ENCODE measurements around the gene DPEP1. TPM values are rescaled to one million over a fixed set of nuclear protein-coding genes. Genes with fewer than 3 reads are reported as not detected.

Gene DPEP1
- total and polyA plus RNA-seq, 2 donors (not counting 3 experiments of a cell fraction or from before 2014, with no cell fraction given): 0.37 to 0.44 TPM

DNA sequence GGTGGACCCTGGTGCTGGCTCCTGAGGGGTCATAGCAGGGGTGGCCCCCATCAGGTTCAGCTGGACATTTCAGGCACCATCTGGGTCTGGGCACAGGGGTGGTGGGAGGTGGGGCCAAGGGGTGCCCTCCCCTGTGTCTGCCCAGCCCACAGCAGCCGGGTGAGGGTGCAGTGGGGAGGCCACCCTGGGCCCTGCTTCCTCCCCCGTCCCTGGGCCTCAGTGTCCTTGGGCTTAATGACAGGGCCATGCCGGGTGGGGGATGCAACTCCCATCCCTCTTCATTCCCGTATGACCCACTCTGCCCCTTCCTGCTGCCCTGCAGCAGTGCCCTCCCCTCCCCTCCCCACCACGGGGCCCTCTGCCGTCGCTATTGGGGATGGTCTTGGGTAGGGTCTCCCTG lies 27.2 kb upstream of the DPEP1 start:
- BruUV-seq (replicated peaks): no TSS peak
- DNase-seq (ENCODE audit: low read depth, low spot score) (no peak), FAIRE-seq (no peak)
- Histone ChIP-seq H3K27ac (ENCODE audit: insufficient read depth, low read depth, low read length) (no peak overlapping the region), H4K20me1 (replicated peaks; ENCODE audit: control insufficient read depth, extremely low read depth, insufficient read depth, low read length) (no peaks in the 10 kb centered on the region), H3K4me1 (ENCODE audit: control insufficient read depth, extremely low read depth, insufficient read depth, low read length) (peaks cover 15% of the 10 kb centered on the region), H3K9me1 (replicated peaks; ENCODE audit: control insufficient read depth, extremely low read depth, insufficient read depth, low read length) (no peaks in the 10 kb centered on the region), H3K79me2 (ENCODE audit: control insufficient read depth, insufficient read depth, low read length) (no peaks in the 10 kb centered on the region), H3K36me3 (ENCODE audit: control insufficient read depth in 2 of 2, extremely low read depth in 1 of 2, insufficient read depth in 2 of 2, low read length in 2 of 2) (no peaks in the 10 kb centered on the region), H2AFZ (ENCODE audit: low read depth, low read length) (no peak overlapping the region), H3K4me3 (replicated peaks in 1 of 3; ENCODE audit: insufficient read depth in 1 of 3, low read depth in 1 of 3, low read length in 3 of 3) (no peak overlapping the region), H3K27me3 (ENCODE audit: control insufficient read depth in 2 of 2, insufficient read depth in 2 of 2, low read length in 2 of 2) (no peaks in the 10 kb centered on the region), H3K4me2 (ENCODE audit: insufficient read depth, low read length) (no peak overlapping the region), H3K9ac (replicated peaks; ENCODE audit: extremely low read depth, insufficient read depth, low read length) (no peak overlapping the region), H3K9me3 (replicated peaks; ENCODE audit: control insufficient read depth, insufficient read depth, low read length) (no peaks in the 10 kb centered on the region)
- dilution Hi-C loops (cut with MboI; ENCODE audit: extremely low pct_ligation_motif_present, low sequenced_read_pairs) (no loop called here), intact Hi-C loops (cut with micrococcal nuclease) (no loop called here)
- POLR2A ChIA-PET: no interaction called here
- CTCF ChIA-PET: no interaction called here
- TF ChIP-seq EZH2 (IDR thresholded peaks at IDR 0.05; ENCODE audit: borderline replicate concordance, low read depth, low read length, severe bottlenecking) (no peak), POLR2AphosphoS5 (IDR thresholded peaks at IDR 0.05; ENCODE audit: insufficient read depth, low read depth, low read length) (no peak), GATA2 (IDR thresholded peaks at IDR 0.05; ENCODE audit: insufficient read depth, insufficient read length, low read depth, low read length) (no peak), MYC (IDR thresholded peaks at IDR 0.05; ENCODE audit: low read depth, low read length) (no peak), POLR2A (IDR thresholded peaks at IDR 0.05; ENCODE audit: low read depth, low read length) (no peak), MAX (IDR thresholded peaks at IDR 0.05; ENCODE audit: insufficient read depth, insufficient read length) (no peak)
- TF ChIP-seq, protein P1, sequence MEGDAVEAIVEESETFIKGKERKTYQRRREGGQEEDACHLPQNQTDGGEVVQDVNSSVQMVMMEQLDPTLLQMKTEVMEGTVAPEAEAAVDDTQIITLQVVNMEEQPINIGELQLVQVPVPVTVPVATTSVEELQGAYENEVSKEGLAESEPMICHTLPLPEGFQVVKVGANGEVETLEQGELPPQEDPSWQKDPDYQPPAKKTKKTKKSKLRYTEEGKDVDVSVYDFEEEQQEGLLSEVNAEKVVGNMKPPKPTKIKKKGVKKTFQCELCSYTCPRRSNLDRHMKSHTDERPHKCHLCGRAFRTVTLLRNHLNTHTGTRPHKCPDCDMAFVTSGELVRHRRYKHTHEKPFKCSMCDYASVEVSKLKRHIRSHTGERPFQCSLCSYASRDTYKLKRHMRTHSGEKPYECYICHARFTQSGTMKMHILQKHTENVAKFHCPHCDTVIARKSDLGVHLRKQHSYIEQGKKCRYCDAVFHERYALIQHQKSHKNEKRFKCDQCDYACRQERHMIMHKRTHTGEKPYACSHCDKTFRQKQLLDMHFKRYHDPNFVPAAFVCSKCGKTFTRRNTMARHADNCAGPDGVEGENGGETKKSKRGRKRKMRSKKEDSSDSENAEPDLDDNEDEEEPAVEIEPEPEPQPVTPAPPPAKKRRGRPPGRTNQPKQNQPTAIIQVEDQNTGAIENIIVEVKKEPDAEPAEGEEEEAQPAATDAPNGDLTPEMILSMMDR (IDR thresholded peaks at IDR 0.05; ENCODE audit: extremely low read depth in 1 of 2, insufficient read depth in 1 of 2, low read depth in 1 of 2, low read length in 2 of 2): no peak

All from endothelial cell of umbilical vein (primary cell).